GM18502 (cell line): ENCODE results near the gene GART.
"Not testable (repeated sequence)": the region's sequence is repeated elsewhere in the genome, so short reads cannot be mapped to it uniquely, and the experiment has no call there.

Experiments used
- ATAC-seq: cut with Tn5 transposase; IDR thresholded peaks from one replicate; pipeline ENCODE4 v1.9.1; 2021; ENCODE audit warnings: mild to moderate bottlenecking; ENCODE audit not compliant: unreplicated experiment, poor library complexity

Gene GART

DNA sequence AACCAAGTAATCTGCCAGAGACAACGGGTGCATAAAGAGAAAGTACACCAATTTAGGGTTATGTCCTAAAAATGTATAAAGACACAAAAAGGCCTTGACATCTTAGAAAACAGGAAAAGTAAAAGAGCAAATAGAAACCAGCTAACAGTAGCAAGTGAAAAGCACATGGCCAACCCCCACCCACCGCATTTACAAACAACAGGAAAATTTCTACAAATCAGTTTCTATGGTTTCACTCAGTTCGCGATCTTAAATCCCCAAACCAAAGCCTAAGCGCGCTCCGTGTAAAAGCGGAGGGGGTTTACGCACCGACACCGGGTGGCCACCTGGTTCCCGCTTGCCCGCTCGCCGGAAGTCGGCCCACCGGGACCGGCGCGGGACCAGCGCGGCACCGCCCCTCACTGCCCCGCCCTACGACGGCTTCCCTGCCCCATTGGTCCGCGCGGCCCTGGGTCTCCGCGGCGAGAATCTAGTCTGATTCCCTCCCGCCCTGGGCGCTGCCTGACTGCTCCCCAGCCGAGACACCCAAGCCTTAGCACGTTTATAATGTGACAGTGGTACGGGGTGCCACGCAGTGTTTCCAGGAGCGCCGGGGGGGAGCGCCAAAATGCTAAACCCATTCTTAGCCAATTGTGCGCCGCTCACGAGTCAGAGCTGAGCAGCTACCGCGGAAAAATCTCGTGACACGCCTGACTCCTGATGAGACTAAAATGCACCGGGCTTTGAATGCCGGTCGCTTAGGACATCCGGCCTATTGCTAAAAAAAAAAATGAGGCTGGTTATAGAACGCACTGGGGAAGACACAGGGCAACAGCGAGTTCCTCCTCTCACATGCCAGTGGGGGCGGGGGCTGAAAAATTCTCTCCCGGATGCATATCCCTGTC lies at the start of gene GART:
Gene GART, minus strand, starts transcription at position 362 of the 884 bp plus-strand sequence. CDS start 2,802 bp downstream, outside the sequence.
- peak; percentile 55 for ATAC-seq

DNA sequence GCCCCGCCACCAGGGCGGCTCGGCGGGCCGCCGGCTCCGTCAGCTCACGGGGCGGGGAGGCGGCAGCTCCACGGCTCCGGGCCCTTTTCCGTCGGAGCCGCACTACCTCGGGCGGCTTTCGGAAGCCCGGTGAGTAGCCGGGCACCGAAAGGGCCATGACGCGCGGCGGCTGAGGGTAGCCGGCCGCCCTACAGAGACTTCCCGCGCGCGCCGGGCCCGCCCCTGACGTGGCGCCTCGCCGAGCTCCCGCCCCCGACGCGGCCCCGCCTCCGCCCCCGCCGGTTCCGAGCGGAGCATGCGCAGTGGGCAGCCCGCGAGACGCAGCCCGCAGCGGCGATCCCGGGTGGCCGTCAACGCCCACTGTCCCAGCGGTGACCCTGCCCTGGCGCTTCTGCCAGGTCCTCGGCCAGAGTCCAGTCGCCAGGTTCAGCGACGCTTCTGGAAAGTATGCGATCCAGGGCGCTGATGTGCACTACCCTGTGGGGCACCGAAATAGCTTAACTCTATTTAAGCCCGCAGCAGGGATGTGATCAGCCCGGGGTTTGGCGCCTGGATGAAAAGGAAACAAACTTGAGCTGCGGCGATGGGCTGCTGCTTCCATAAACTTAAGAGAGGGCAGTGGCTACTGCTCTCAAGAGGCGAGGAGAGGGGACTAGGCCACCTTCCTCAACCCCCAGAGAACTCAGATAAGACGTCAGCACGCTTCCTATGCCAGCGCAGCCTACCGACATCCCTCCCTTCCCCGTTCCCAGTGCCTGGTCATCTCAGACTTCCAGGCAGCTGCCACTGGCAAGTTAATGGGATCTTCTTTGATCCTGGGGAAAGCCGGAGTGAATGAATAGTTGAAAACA lies 46.8 kb upstream of the GART start, which contains the start of gene DONSON:
Gene DONSON, minus strand, starts transcription at position 200 of the 851 bp plus-strand sequence. Its CDS starts 43 bp downstream, at position 157.
- peak; percentile 92 for ATAC-seq

DNA sequence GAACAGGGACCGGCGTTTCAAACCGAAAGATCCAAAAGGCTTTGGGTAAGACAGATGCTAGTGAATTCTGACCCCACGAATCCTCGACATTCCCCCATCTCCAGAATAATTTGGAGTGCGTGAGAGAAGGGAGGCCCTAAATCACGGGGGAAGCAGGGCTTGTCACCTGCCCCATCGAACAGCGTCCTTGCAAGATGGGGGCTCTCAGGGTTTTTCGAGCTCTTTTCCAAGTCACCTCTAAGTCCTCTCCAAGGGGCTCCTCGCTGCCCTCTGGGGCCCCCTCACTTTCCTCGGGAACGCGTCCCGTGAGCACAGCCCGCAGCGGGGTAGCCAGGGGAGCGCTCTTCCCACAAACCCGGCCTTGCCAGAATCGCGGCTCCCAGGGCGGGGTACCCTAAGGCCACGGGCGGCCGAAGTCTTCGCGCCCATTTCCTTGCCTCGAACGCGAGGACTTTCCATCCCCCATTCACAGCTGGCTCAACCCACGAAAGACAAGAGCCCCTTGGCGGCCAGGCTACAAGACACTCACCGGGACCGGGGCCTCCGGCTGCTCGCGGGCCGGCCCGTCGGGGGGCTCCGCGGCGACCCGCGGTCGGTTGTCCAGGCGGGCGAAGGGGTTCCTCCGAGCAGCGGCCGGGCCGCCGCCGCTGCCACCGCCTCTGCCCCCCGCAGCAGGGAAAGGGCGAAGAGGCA lies 46.0 kb upstream of the GART start:
- peak; percentile 47 for ATAC-seq

DNA sequence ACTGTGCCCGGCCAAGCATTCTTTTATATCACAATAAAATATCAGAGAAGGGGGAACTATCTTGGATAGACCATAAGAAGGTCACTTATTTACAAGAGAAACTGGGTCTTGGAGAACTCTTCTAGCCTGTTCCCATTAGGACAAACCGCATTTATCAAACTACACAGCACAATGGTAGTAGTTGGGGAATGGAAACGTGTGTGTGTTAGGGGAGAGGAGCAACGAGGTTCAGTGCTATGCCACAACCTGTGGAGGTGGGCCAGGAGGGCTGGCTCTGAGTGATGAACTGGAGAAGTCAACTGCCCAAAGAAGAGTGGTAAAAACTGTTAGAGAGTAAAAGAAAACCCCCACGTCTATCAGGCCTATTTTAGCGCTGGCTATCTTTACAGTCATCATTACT lies 45.0 kb upstream of the GART start:
- ATAC-seq = no peak

DNA sequence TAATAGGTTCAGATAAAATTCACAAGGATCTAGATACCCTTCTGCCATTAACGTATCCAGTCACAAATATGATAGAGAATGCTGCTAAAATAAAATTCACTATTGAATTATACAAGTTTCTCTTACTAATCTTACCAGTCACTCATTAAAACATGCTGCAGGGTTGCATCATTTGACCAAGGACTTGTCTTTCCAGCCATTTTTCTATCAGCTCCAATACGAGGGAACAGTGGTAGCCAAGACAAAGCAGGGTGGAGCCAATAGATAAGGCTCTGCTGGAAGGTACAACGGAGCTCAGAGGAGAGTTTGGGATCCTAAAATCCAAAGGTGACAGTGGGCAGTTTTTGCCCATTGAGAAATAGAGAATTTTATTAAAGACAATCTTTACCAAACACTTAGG lies 42.5 kb upstream of the GART start:
- no peak for ATAC-seq

DNA sequence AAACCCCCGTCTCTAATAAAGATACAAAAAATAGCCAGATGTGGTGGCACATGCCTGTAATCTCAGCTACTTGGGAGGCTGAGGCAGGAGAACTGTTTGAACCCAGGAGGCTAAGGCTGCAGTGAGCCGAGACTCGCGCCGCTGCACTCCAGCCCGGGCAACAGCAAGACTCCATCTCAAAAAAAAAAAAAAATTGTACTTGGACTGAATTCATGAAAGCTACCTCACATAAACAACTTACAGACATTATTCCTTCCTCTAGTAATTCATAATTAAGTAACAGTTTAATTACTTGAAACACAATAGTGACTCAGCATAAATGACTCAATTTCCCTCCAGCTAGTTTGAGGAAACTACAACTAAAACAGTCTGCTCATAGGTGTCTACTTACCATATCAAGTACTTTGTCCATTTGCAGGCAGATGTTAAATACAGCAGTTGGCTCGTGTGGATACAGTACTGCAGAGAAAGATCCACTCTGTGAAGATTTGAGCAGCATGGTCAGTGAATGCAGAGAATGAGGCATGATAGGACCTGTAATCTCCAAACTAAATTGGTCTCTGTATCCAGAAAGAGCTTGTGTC lies 37.1 kb upstream of the GART start:
- no peak for ATAC-seq

DNA sequence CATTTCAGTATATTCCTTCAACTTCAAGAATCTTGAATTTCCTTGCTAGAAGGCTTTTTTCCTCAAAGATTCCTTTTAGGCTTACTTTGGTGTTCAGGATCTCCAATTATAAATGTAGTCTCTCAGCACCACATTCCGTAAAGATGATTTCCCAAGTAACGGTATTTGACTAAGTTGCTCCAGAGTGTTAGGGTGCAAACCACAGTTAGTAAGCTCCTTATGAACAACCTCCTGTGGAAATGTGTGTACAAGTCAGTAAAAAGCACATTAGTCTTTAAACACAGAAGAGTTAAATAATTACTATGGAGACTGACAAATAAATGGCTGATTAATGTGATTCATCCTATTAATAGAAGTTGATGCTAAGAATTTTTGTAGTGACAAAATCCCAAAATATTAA lies 36.3 kb upstream of the GART start:
- no peak for ATAC-seq

DNA sequence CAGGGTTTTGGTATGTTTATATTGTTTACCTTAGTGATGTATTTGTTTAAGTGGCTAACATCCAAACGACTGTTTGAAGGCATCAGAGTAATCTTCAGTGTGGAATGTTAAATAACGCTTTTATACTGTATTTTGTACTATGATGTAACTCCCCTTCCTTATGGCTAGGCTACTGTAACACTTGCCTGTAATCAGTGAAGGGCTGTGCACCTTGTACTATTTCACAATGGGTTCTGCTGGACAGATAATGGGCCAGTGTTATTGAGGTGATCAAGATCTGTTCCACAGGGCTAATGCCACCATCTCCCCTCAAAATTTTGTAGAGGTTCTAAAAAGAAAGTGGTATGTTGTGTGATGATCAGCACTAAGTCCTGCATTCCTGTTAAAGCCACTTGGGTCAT lies 34.8 kb upstream of the GART start:
- ATAC-seq = not testable (repeated sequence)

DNA sequence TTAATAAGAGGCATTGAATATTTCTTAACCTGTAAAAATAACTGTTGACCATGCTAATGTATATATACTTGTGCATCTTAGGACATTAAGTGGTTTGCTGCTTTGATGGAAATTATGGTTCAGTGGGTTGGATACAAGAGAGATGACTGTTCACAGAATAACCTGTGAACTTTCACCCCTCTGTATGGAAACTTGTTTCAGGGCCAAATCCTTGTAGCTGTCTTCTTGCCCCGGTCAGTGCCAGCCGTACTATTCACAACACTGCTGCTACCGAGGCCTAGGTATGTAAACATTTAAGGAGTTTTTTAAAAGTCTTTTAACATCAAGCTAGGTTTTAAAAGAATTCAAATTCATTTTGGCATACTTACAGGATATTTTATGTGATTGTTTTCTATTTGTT lies 30.4 kb upstream of the GART start:
- ATAC-seq = no peak

DNA sequence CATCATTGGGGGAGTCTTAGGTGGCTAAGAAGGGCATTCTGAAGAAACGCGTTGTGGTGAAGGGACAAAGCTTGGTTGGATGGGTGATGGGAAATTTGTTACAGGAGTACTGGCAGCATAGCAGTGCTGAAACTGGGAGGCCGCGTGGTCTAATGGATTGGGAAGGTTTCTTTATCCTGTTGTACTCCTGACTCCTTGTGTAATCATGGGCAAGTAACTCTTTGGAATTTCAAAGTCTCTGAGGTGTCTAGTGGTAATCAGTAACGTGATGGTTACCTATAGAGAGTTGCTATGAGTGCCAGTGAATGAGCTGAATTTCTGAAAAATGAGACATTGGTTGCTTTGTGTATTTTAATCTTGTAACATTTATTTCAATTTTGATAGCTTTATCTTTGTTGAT lies 28.1 kb upstream of the GART start:
- ATAC-seq = no peak

DNA sequence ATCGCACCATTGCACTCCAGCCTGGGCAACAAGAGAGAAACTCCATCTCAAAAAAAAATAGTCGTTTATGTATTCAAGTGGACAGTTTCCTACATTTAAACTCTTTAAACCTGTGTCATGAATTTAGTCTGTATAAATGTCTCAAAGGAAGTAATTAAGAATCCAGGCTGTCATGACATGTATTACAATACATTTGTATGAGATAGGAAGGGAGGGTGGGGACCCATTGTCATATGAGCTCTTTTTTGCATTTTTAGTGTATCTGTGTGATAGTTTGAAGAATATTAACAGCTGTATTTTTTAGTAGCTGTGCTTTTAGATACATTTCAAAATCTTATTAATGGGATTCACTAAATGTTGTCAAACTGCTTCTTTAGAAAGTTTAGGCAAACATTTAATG lies 26.5 kb upstream of the GART start:
- ATAC-seq = no peak

DNA sequence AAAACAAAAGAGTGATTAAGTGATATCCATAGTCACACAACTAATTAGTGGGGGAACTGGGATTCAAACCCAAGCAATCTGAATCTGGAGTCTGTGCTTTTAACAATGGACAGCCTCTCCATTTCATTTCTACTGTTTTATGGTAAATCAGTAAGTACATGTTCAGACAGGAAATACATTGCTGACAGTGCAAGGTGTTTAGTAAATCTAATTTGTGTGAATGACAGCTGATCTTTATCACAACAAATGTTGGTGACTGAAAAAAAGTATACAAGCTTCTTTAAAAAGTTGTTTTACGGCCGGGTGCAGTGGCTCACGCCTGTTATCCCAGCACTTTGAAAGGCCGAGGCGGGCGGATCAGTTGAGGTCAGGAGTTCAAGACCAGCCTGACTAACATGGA lies 26.0 kb upstream of the GART start:
- no peak for ATAC-seq

DNA sequence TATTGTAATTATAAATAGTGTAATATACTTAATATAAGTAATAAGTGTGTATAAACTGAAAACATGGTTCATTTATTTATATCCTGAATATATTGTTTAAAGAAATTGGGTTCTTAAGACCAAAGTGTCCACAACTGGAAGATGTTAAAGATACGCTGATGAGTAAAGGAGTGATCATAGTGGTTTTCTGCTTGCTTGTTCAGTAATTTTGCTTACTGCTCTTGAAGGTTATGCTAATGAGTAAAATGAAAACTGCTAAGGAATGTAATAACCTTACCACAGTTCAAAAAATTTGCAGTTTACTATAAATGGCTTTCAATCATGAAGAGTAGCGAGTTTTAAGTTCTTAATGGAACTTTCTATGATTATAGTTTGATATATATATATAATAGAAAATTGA lies 24.6 kb upstream of the GART start:
- no peak for ATAC-seq

DNA sequence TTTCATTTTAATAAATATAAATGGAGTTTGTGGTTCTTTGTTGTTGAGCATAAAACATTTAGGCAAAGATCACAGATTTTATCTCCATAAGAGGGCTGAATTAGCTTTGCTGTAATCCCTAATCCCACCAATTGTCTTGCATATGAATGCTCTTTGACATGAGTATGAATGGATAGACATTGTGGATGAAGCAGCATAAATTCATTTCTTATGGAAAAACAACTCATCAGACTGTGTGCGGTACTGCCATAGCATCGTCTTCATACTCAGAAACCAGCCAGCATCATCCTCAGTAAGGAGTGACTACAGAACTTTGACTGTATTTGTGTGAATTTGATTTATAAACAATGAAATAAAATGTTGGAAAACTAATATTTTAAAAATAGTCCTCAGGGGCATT lies 20.5 kb upstream of the GART start:
- ATAC-seq = no peak

DNA sequence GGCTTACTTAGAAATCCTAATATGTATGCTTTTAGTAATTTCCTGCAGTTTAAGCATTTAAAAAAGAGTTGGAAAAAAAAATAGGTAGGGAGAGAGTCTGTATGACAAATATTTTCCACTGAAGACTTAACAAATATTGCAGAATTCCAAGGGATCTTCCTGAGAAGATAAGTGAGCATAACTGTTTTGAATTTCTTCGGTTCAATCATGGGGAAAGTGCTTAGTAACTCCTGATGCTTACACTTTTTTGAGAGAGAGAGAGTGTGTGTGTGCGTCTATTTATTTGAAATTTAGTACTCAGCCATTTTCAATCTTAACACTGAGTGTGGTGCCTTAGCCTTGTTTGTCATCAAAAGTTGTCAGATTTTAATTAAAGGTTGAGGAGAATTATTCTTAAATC lies 19.5 kb upstream of the GART start:
- no peak for ATAC-seq

DNA sequence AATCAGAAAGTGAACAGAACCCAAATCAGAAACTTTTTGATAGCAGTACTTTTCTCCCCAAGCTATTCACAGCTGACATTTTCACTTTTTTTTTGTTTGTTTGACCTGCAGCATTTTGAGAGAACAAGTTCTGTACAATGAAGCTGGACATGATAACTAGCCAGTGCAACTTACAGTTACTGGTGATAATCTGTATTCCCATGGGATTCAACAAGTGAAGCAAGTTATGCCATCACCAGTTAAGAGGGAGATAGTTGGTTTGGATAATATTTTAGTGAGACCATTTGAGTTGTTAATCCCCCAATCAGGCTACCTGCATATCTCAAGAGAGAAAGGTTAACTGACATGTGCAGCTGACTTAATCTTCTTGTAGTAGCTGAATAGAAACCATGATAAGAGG lies 19.0 kb upstream of the GART start:
- no peak for ATAC-seq

DNA sequence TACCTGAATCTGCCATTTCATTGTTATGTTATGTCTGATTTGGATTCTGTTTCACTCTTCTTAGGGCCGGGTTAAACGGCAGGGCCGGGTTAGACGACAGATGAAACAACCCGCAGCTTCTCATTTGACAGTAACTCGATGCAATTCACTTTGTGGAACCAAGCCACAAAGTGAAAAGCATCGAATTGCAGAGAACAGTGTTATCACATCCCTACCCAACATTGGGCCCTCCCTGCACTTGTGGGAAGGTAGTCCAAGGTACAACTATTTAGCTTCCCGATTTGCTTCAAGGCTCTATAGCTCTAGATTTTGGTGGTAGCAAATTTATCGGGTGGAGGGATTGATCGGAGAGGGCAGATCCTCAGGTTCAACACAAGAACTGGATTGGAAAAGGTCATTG lies 17.9 kb upstream of the GART start:
- no peak for ATAC-seq

DNA sequence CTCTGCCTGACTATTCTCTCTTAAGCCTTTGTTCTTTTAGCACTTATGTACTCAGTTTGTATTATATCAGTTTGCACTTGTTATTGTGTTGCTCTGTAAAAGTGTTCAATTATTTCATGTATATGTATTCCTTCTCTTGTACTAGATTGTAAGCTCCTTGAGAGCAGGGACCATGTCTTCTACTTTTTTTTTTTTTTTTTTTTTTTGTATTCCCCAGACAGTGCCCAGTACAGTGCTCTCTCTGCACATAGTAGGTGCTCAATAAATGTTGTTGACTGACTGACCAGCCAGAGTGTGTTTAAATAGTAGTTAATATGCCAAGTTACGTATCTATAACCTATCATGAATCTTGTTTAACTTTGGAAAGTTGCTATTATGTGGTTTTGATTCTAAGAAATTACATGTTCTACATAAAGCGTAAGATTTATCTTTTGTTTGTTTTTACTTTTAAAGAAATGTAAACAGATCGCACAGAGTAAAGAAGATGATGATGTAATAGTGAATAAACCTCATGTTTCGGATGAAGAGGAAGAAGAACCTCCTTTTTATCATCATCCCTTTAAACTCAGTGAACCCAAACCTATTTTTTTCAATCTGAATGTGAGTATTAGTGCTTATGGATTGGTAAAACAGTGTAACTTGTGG lies 17.0 kb upstream of the GART start:
- ATAC-seq = no peak

DNA sequence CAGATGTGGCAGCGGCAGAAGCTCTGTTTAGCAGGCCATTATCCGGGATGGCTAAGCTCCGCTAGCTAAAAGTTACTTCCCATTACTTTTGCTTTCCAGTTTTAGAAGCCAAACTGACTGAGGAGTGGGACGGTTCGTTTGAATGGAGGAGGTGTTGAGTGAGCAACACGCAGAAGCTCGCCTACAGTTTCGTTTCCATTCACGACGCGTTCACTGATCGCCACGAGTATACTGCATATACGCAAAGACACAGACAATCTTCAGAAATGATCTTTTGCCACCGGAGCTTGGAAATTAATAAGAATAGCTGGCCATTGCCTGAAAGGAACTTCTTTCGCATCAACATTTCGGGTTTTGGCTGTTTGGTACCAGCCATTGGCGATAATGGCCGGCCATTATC lies 15.5 kb upstream of the GART start:
- ATAC-seq = no peak

DNA sequence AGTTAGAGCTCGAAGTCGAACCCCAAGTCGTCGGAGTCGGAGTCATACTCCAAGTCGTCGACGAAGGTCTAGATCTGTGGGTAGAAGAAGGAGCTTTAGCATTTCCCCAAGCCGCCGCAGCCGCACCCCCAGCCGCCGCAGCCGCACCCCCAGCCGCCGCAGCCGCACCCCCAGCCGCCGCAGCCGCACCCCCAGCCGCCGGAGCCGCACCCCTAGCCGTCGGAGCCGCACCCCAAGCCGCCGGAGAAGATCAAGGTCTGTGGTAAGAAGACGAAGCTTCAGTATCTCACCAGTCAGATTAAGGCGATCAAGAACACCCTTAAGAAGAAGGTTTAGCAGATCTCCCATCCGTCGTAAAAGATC lies 13.0 kb upstream of the GART start:
- ATAC-seq = no peak
